Kidney (tissue), 14 donors: ENCODE data around the gene WWOX. TPM values are rescaled to one million over a fixed set of nuclear protein-coding genes. Genes with fewer than 3 reads are reported as not detected.

Experiments used
- DNase-seq, 5 donors: peaks; one replicate each; pipeline ENCODE4 v3.0.0-alpha.2; 2013 to 2020
- FAIRE-seq: peaks from 2 replicates; lab custom pipeline; 2012; peaks lifted over from hg19 to GRCh38; lab: Jason Lieb, UNC
- H3K27ac ChIP-seq, 2 donors: one replicate each; pipeline ENCODE4 v1.7.0; 2013; ENCODE audit warnings: low read depth in 2 of 2, low read length in 2 of 2, inconsistent platforms in 1 of 2
- H3K27me3 ChIP-seq: one replicate; pipeline ENCODE4 v1.7.1; 2013; ENCODE audit warnings: low read length, inconsistent platforms; ENCODE audit not compliant: control insufficient read depth, insufficient read depth
- H3K36me3 ChIP-seq, 3 donors: one replicate each; pipeline versions ENCODE4 v1.7.0 to v1.7.1; 2013; ENCODE audit warnings: low read length in 3 of 3, control low read depth in 1 of 3, inconsistent platforms in 1 of 3; ENCODE audit not compliant: insufficient read depth in 3 of 3, control insufficient read depth in 2 of 3
- H3K4me1 ChIP-seq, 3 donors: one replicate each; pipeline versions ENCODE4 v1.7.0 to v1.7.1; 2013; ENCODE audit warnings: low read length in 3 of 3, inconsistent platforms in 1 of 3, low read depth in 1 of 3; ENCODE audit not compliant: control insufficient read depth in 2 of 3, insufficient read depth in 2 of 3
- H3K4me3 ChIP-seq, 3 donors: one replicate each; pipeline versions ENCODE4 v1.7.0 to v1.8.1; 2013; ENCODE audit warnings: low read length in 3 of 3, control low read depth in 1 of 3, inconsistent platforms in 1 of 3
- H3K9ac ChIP-seq, 3 donors: one replicate each; pipeline versions ENCODE4 v1.7.0 to v1.7.1; 2013; ENCODE audit warnings: low read length in 3 of 3, control low read depth in 1 of 3, inconsistent platforms in 1 of 3
- H3K9me3 ChIP-seq, 3 donors: one replicate each; pipeline versions ENCODE4 v1.7.0 to v1.7.1; 2013; ENCODE audit warnings: low read length in 3 of 3, control low read depth in 1 of 3, inconsistent platforms in 1 of 3; ENCODE audit not compliant: control insufficient read depth in 2 of 3, insufficient read depth in 1 of 3
- intact Hi-C: fragments of 100-400 bp; cut with DNase I; formaldehyde crosslinking; loops from one replicate; pipeline ENCODE4 v1.11.1; 2022
- polyA plus RNA-seq: library from polyadenylated mRNA; stranded (reverse); fragments of 350-450 nt; fragmentation: Illumina TruSeq; extraction: RNeasy Lipid Tissue Mini Kit (QIAGEN cat#74804); gene quantifications from one replicate; pipeline ENCODE4 v1.2.3, GENCODE V29; 2014; ENCODE audit warnings: low read depth, low replicate concordance; ENCODE audit not compliant: insufficient read depth
- total RNA-seq: library from RNA; stranded (reverse); fragmentation: NEBNext Ultra II Directional; extraction: Animal tissue kit (Norgen Biotek cat#: 25700); gene quantifications from one replicate; pipeline ENCODE4 v1.2.1, GENCODE V29; 2021
- TF ChIP-seq, protein P1 (sequence below): IDR thresholded peaks from 3 replicates; pipeline ENCODE4 v1.5.1; 2012; ENCODE audit warnings: mild to moderate bottlenecking, moderate library complexity, borderline replicate concordance; ENCODE audit not compliant: insufficient read depth; ENCODE audit errors: extremely low read depth
- donor health status: control.
- donor health status: control.
- donor health status: control.
- donor health status: control.
- donor health status: control.
- donor health status: DM: yes; HTN: yes; CAD: no.
- donor health status: Normal renal cell carcinoma (clear cell type).

The WWOX gene
- total and polyA plus RNA-seq, 2 donors from 2014 or later = 22.5 to 30.3 TPM

DNA sequence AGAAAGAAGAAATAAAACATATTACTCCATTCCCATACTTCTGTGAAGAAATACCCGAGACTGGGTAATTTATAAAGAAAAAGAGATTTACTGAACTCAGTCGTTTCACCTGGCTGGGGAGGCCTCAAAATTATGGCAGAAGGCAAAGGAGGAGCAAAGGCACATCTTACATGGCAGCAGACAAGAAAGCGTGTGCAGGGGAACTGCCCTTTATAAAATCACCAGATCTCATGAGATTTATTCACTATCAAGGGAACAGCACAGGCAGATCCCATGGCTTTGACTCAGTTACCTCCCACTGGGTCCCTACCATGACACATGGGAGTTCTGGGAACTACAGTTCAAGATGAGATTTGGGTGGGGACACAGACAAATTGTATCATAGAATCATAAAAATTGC, 365.4 kb downstream of the WWOX start:
- TF ChIP-seq, protein P1, sequence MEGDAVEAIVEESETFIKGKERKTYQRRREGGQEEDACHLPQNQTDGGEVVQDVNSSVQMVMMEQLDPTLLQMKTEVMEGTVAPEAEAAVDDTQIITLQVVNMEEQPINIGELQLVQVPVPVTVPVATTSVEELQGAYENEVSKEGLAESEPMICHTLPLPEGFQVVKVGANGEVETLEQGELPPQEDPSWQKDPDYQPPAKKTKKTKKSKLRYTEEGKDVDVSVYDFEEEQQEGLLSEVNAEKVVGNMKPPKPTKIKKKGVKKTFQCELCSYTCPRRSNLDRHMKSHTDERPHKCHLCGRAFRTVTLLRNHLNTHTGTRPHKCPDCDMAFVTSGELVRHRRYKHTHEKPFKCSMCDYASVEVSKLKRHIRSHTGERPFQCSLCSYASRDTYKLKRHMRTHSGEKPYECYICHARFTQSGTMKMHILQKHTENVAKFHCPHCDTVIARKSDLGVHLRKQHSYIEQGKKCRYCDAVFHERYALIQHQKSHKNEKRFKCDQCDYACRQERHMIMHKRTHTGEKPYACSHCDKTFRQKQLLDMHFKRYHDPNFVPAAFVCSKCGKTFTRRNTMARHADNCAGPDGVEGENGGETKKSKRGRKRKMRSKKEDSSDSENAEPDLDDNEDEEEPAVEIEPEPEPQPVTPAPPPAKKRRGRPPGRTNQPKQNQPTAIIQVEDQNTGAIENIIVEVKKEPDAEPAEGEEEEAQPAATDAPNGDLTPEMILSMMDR = no peak
- no peak for FAIRE-seq
- H3K36me3 ChIP-seq = no peaks in the 10 kb centered on the region

DNA sequence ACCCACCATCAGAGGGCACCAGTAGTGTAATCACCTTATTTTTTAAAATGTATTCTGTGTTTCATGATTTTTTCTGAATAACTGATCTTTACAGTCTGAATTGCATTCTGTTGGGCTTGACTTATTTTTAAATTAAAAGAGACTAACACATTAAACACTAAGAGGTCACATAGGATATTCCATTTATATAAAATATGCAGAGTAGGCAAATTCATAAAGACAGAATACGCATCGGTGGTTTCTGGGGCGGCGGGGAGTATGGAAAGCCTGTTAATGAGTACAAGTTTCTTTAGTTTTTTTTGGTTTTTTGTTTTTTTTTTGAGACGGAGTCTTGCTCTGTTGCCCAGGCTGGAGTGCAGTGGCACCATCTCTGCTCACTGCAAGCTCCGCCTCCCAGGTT, 366.3 kb downstream of the WWOX start:
- Histone ChIP-seq H3K36me3 (no peaks in the 10 kb centered on the region), H3K27ac (no peak overlapping the region), H3K9me3 (no peaks in the 10 kb centered on the region), H3K27me3 (no peaks in the 10 kb centered on the region), H3K4me3 (no peak overlapping the region), H3K4me1 (peaks cover 3 to 20% (median 11%) of the 10 kb centered on the region in 3 donors), H3K9ac (no peak overlapping the region)
- TF ChIP-seq, protein P1 = no peak
- no peak for FAIRE-seq
- DNase-seq = no peak
- intact Hi-C loops = no loop called here

More for the DNA sequence above, 365.4 kb downstream of the WWOX start:
- H3K27me3 ChIP-seq = no peaks in the 10 kb centered on the region
- H3K27ac ChIP-seq = no peak overlapping the region
- intact Hi-C loops = no loop called here
- no peaks in the 10 kb centered on the region for H3K9me3 ChIP-seq
- H3K9ac ChIP-seq = no peak overlapping the region
- H3K4me3 ChIP-seq = no peak overlapping the region
- peaks cover 3 to 20% (median 11%) of the 10 kb centered on the region in 3 donors for H3K4me1 ChIP-seq
- no peak for DNase-seq

DNA sequence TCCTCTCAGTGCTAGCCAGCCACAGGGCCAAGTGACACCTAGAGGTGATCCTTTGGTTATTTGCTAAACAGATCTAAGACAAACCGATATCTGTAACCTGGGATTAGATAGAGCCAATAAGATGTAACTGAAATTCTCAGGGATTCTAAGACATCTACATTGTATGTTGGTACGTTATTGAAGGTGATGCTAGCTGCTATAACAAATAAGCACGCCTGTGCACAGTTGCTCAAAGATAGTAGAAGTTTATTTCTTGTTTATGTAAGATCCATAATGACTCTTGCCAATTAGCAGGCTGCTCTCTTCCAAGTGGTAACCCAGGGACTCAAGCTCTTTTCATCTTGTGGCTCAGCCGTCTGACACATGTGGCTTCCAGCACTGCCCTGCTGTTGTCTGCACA, 370.3 kb downstream of the WWOX start:
- Histone ChIP-seq H3K27ac (no peak overlapping the region), H3K4me3 (no peak overlapping the region), H3K36me3 (no peaks in the 10 kb centered on the region), H3K9ac (no peak overlapping the region), H3K9me3 (no peaks in the 10 kb centered on the region), H3K27me3 (no peaks in the 10 kb centered on the region), H3K4me1 (no peaks in the 10 kb centered on the region)
- intact Hi-C loops = no loop called here
- DNase-seq (no peak), FAIRE-seq (no peak)
- TF ChIP-seq, protein P1 = no peak
